CD8-positive, alpha-beta memory T cell (primary cell): Measurements from ENCODE around the gene MRPL14. TPM values are rescaled to one million over a fixed set of nuclear protein-coding genes. Genes with fewer than 3 reads are reported as not detected.
A peak's percentile ranks its signal among the peaks of the same experiment; 100 is the strongest.

Experiments
- CTCF ChIA-PET: fragments of 350-600 bp; sonication (Branson Sonifier 250); formaldehyde crosslinking; loops from one replicate; lab custom pipeline; 2021; ENCODE audit warnings: antibody characterized with exemption; lab: Charles Lee
- POLR2A ChIA-PET: fragments of 350-600 bp; sonication (Branson Sonifier 250); formaldehyde crosslinking; loops from one replicate; lab custom pipeline; 2021; ENCODE audit warnings: antibody characterized with exemption; lab: Charles Lee
- DNase-seq, 5 donors: peaks; one replicate each; pipeline versions ENCODE4 v3.0.0 to v3.0.0-alpha.2; 2020 to 2022; ENCODE audit warnings: mixed read lengths in 1 of 5
- H3K27ac ChIP-seq: one replicate; pipeline ENCODE4 v1.7.0; 2013; ENCODE audit warnings: low read depth, mild to moderate bottlenecking, low read length, moderate library complexity
- H3K27me3 ChIP-seq: 2 replicates; pipeline ENCODE4 v1.7.0; 2013; ENCODE audit warnings: low read length, mild to moderate bottlenecking; ENCODE audit not compliant: insufficient read depth, poor library complexity, severe bottlenecking
- H3K36me3 ChIP-seq: 2 replicates; pipeline ENCODE4 v1.7.0; 2013; ENCODE audit warnings: mild to moderate bottlenecking, low read length, moderate library complexity; ENCODE audit not compliant: insufficient read depth
- H3K4me1 ChIP-seq: 2 replicates; pipeline ENCODE4 v1.7.0; 2013; ENCODE audit warnings: mild to moderate bottlenecking, low read length, moderate library complexity; ENCODE audit not compliant: insufficient read depth
- H3K4me3 ChIP-seq: 2 replicates; pipeline ENCODE4 v1.7.0; 2013; ENCODE audit warnings: mild to moderate bottlenecking, low read length
- H3K9me3 ChIP-seq: 2 replicates; pipeline ENCODE4 v1.7.0; 2013; ENCODE audit warnings: mild to moderate bottlenecking, low read length
- H3K27ac Mint-ChIP-seq, 8 donors: one replicate each; pipeline ENCODE4 v1.8.0; 2020 to 2021; ENCODE audit warnings: mixed read lengths in 8 of 8, mild to moderate bottlenecking in 6 of 8, inconsistent platforms in 3 of 8, moderate library complexity in 3 of 8
- H3K27me3 Mint-ChIP-seq, 2 donors: one replicate each; pipeline ENCODE4 v1.8.0; 2020 to 2021; ENCODE audit warnings: mixed read lengths in 2 of 2, mild to moderate bottlenecking in 1 of 2, moderate library complexity in 1 of 2
- H3K36me3 Mint-ChIP-seq, 3 donors: one replicate each; pipeline ENCODE4 v1.8.0; 2020 to 2021; ENCODE audit warnings: mixed read lengths in 3 of 3, inconsistent platforms in 1 of 3, mild to moderate bottlenecking in 1 of 3
- H3K4me1 Mint-ChIP-seq, 3 donors: one replicate each; pipeline ENCODE4 v1.8.0; 2020 to 2021; ENCODE audit warnings: mixed read lengths in 3 of 3, inconsistent platforms in 1 of 3, mild to moderate bottlenecking in 1 of 3
- H3K4me3 Mint-ChIP-seq, 7 donors: one replicate each; pipeline ENCODE4 v1.8.0; 2020 to 2021; ENCODE audit warnings: mixed read lengths in 7 of 7, mild to moderate bottlenecking in 6 of 7, moderate library complexity in 4 of 7, inconsistent platforms in 2 of 7
- H3K9me3 Mint-ChIP-seq, 5 donors: one replicate each; pipeline ENCODE4 v1.8.0; 2020 to 2022; ENCODE audit warnings: mixed read lengths in 5 of 5, mild to moderate bottlenecking in 3 of 5, moderate library complexity in 2 of 5, inconsistent platforms in 1 of 5
- polyA plus RNA-seq: library from polyadenylated mRNA; unstranded; fragments of 300-500 nt; fragmentation: Illumina TruSeq; gene quantifications from one replicate; pipeline ENCODE4 v1.2.3, GENCODE V29; 2021
- total RNA-seq, 2 experiments: library from RNA; stranded (reverse); gene quantifications; one replicate each; pipeline ENCODE4 v1.2.3, GENCODE V29; 2021

The MRPL14 gene
- total and polyA plus RNA-seq, 3 experiments from 2014 or later, result 48.5 to 108 (median 48.7) TPM

- Histone ChIP-seq H3K4me1 (peaks cover 50% of the 10 kb centered on the region), H3K9me3 (no peaks in the 10 kb centered on the region), H3K4me3 (no peak overlapping the region), H3K27me3 (no peaks in the 10 kb centered on the region), H3K27ac (peak overlapping the region; percentile 34), H3K36me3 (peaks cover 16% of the 10 kb centered on the region)
- Mint-ChIP-seq H3K36me3 (peaks cover 0 to 44% (median 6%) of the 10 kb centered on the region in 3 donors), H3K4me3 (no peak overlapping the region), H3K4me1 (peaks cover 55 to 62% (median 61%) of the 10 kb centered on the region in 3 donors), H3K27me3 (no peaks in the 10 kb centered on the region), H3K27ac (peak overlapping the region in 5 of 8 donors; percentile 24 to 55 (median 35)), H3K9me3 (no peaks in the 10 kb centered on the region)
- DNase-seq, result no peak
- POLR2A ChIA-PET, result interaction anchor here (0.7 to 1.2 kb wide), 2 partner anchors 45 to 130 kb away, joined by 3 to 7 read pairs; partner anchors contain the start of gene HSP90AB1
- CTCF ChIA-PET, result interaction anchor here (0.8 to 1.4 kb wide), 3 partner anchors 21 to 226 kb away, joined by 3 to 4 read pairs (median 4); no protein-coding TSS in a partner anchor
Observed at GRCh38 chr6:44117397-44118128, 9.7 kb downstream of the MRPL14 start.

- Mint-ChIP-seq H3K9me3 (no peaks in the 10 kb centered on the region), H3K27ac (peak overlapping the region in 5 of 8 donors; percentile 9 to 96 (median 64)), H3K27me3 (no peaks in the 10 kb centered on the region), H3K4me3 (no peak overlapping the region), H3K4me1 (peaks cover 51 to 58% (median 57%) of the 10 kb centered on the region in 3 donors), H3K36me3 (peaks cover 0 to 51% (median 8%) of the 10 kb centered on the region in 3 donors)
- H3K4me3 ChIP-seq, result no peak overlapping the region
- DNase-seq, result no peak
- peaks cover 23% of the 10 kb centered on the region for H3K36me3 ChIP-seq
- ChIA-PET POLR2A (interaction anchor here (0.7 kb wide), 1 partner anchor 46 kb away, joined by 7 read pairs; no protein-coding TSS in a partner anchor), CTCF (interaction anchor here (0.8 to 1.4 kb wide), 6 partner anchors 20 to 226 kb away, joined by 3 to 4 read pairs (median 4); no protein-coding TSS in a partner anchor)
- H3K9me3 ChIP-seq, result no peaks in the 10 kb centered on the region
- peaks cover 42% of the 10 kb centered on the region for H3K4me1 ChIP-seq
- H3K27me3 ChIP-seq, result no peaks in the 10 kb centered on the region
- H3K27ac ChIP-seq, result peak overlapping the region; percentile 36
Observed at GRCh38 chr6:44116641-44117382, 10.4 kb downstream of the MRPL14 start.

- POLR2A ChIA-PET, result no interaction called here
- Mint-ChIP-seq H3K27me3 (no peaks in the 10 kb centered on the region), H3K36me3 (peaks cover 0 to 61% (median 15%) of the 10 kb centered on the region in 3 donors), H3K4me3 (peak overlapping the region in 1 of 7 donors; percentile 13), H3K27ac (peak overlapping the region in 3 of 8 donors; percentile 33 to 63 (median 35)), H3K9me3 (no peaks in the 10 kb centered on the region), H3K4me1 (peaks cover 50 to 55% (median 54%) of the 10 kb centered on the region in 3 donors)
- no peaks in the 10 kb centered on the region for H3K27me3 ChIP-seq
- no peak overlapping the region for H3K27ac ChIP-seq
- CTCF ChIA-PET, result interaction anchor here (0.9 to 1.3 kb wide), 3 partner anchors 19 to 41 kb away, joined by 3 to 4 read pairs (median 3); no protein-coding TSS in a partner anchor
- no peaks in the 10 kb centered on the region for H3K9me3 ChIP-seq
- H3K4me3 ChIP-seq, result no peak overlapping the region
- peaks cover 33% of the 10 kb centered on the region for H3K4me1 ChIP-seq
- H3K36me3 ChIP-seq, result peaks cover 31% of the 10 kb centered on the region
- no peak for DNase-seq
Observed at GRCh38 chr6:44115866-44116265, 11.4 kb downstream of the MRPL14 start.

- H3K27me3 Mint-ChIP-seq, result peaks cover 0 to 2% of the 10 kb centered on the region in 2 donors
- peaks cover 36 to 38% (median 36%) of the 10 kb centered on the region in 3 donors for H3K4me1 Mint-ChIP-seq
- H3K9me3 ChIP-seq, result no peaks in the 10 kb centered on the region
- peaks cover 34% of the 10 kb centered on the region for H3K36me3 ChIP-seq
- POLR2A ChIA-PET, result no interaction called here
- H3K4me3 Mint-ChIP-seq, result no peak overlapping the region
- H3K4me1 ChIP-seq, result peaks cover 17% of the 10 kb centered on the region
- no peaks in the 10 kb centered on the region for H3K27me3 ChIP-seq
- H3K36me3 Mint-ChIP-seq, result peaks cover 0 to 79% (median 13%) of the 10 kb centered on the region in 3 donors
- no peak overlapping the region for H3K27ac ChIP-seq
- no peaks in the 10 kb centered on the region for H3K9me3 Mint-ChIP-seq
- no peak overlapping the region for H3K4me3 ChIP-seq
- DNase-seq, result no peak
- H3K27ac Mint-ChIP-seq, result peak overlapping the region in 1 of 8 donors; percentile 1
- CTCF ChIA-PET, result no interaction called here
Observed at GRCh38 chr6:44113414-44113813, 13.8 kb downstream of the MRPL14 start.

- peaks cover 0 to 86% (median 13%) of the 10 kb centered on the region in 3 donors for H3K36me3 Mint-ChIP-seq
- no peak overlapping the region for H3K27ac ChIP-seq
Observed at GRCh38 chr6:44111434-44112417, 15.5 kb downstream of the MRPL14 start.

GRCh38 chr6:44110966-44111365 is 16.3 kb downstream of the MRPL14 start:
- H3K4me3 Mint-ChIP-seq, result no peak overlapping the region
- peaks cover 37% of the 10 kb centered on the region for H3K36me3 ChIP-seq
- ChIA-PET CTCF (interaction anchor here (1.1 to 1.5 kb wide), 2 partner anchors 14 to 40 kb away, joined by 3 to 6 read pairs; no protein-coding TSS in a partner anchor), POLR2A (no interaction called here)
- peaks cover 19 to 23% (median 19%) of the 10 kb centered on the region in 3 donors for H3K4me1 Mint-ChIP-seq
- H3K9me3 Mint-ChIP-seq, result no peaks in the 10 kb centered on the region
- H3K36me3 Mint-ChIP-seq, result peaks cover 0 to 88% (median 12%) of the 10 kb centered on the region in 3 donors
- H3K9me3 ChIP-seq, result no peaks in the 10 kb centered on the region
- H3K27me3 ChIP-seq, result no peaks in the 10 kb centered on the region
- peaks cover 0 to 2% of the 10 kb centered on the region in 2 donors for H3K27me3 Mint-ChIP-seq
- no peaks in the 10 kb centered on the region for H3K4me1 ChIP-seq
- no peak overlapping the region for H3K27ac ChIP-seq
- DNase-seq, result no peak
- H3K4me3 ChIP-seq, result no peak overlapping the region
- peak overlapping the region in 3 of 8 donors; percentile 29 to 75 (median 43) for H3K27ac Mint-ChIP-seq

More at GRCh38 chr6:44111434-44112417, 15.5 kb downstream of the MRPL14 start:
- Histone ChIP-seq H3K27me3 (no peaks in the 10 kb centered on the region), H3K4me3 (no peak overlapping the region), H3K9me3 (no peaks in the 10 kb centered on the region), H3K4me1 (peaks cover 7% of the 10 kb centered on the region), H3K36me3 (peaks cover 34% of the 10 kb centered on the region)
- CTCF ChIA-PET, result interaction anchor here (1.1 to 1.4 kb wide), 3 partner anchors 10 to 40 kb away, joined by 3 to 4 read pairs (median 4); no protein-coding TSS in a partner anchor
- Mint-ChIP-seq H3K4me3 (no peak overlapping the region), H3K9me3 (no peaks in the 10 kb centered on the region), H3K4me1 (peaks cover 23 to 24% (median 23%) of the 10 kb centered on the region in 3 donors), H3K27me3 (peaks cover 0 to 2% of the 10 kb centered on the region in 2 donors), H3K27ac (peak overlapping the region in 4 of 8 donors; percentile 27 to 51 (median 36))
- DNase-seq, result no peak
- POLR2A ChIA-PET, result interaction anchor here (0.7 kb wide), 1 partner anchor 9 kb away, joined by 3 read pairs; no protein-coding TSS in a partner anchor
